GM21526 (cell line): Measurements from ENCODE around the gene OR2T3.
"Not testable (repeated sequence)": the region's sequence is repeated elsewhere in the genome, so short reads cannot be mapped to it uniquely, and the experiment has no call there.

Experiments used
- ATAC-seq: cut with Tn5 transposase; IDR thresholded peaks from one replicate; pipeline ENCODE4 v1.9.1; 2021; ENCODE audit warnings: moderate library complexity; ENCODE audit not compliant: unreplicated experiment, low FRiP score

The OR2T3 gene

GRCh38 chr1:248473051-248473450 is at the start of gene OR2T3:
TSS of gene OR2T3 (plus strand) at chr1:248473351. CDS start at chr1:248473351, 0 bp downstream.
- ATAC-seq = not testable (repeated sequence)

GRCh38 chr1:248427526-248428191 is 45.5 kb upstream of the OR2T3 start:
- peak; percentile 32 for ATAC-seq

- ATAC-seq = peak; percentile 94
Observed at GRCh38 chr1:248428192-248428533, 45.0 kb upstream of the OR2T3 start.

GRCh38 chr1:248431683-248432082 is 41.5 kb upstream of the OR2T3 start:
- ATAC-seq = not testable (repeated sequence)

GRCh38 chr1:248432201-248432600 is 41.0 kb upstream of the OR2T3 start:
- ATAC-seq = peak; percentile 46

DNA sequence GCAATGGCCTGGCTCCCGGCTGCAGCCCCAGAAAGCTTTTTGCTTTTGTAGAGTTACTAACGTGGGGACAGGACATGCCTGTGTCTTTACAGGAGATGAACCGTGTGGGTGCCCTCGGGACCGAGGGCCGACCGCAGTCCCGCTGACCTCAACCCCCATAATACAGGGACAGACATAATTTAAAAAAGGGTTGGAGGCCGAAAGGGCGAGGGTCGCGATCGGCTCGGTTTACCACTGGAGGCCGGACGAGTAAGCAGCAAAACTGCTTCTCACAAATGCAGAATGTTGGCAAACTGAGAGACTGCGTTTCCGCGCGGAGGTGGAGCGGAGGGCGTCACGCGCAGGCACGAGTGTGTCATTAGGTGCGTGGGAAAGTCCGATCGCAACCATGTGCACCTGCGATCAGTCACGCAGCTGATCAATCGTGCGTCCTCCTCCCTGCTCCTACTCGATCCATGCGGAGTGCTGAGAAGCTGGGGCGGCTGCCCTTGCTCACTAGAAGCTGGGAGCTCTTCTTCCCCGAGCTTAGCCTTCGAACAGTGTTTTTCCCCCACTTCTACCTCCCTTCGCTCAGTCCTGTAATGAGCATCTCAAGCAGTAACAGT is 39.2 kb upstream of the OR2T3 start:
- not testable (repeated sequence) for ATAC-seq

DNA sequence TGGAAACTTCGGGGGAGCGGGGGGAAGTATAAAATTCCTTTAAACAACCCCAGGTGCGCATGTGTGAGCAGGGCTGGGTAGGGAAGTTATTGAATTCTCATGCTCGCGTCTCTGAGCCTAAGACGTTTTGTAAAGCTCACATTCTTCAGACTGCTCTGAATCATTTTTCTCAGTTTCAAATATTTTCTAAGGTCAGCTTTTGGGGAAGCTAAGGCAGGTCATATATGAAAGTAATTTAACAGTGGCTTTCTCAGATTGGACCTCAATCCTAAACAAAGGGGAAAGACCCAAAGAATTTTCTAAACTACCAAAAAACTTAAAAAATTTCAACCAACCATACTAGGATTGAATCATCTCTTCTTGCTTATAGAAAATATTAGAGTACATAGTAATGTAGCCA is 38.2 kb upstream of the OR2T3 start:
- ATAC-seq = peak; percentile 35

GRCh38 chr1:248436303-248436702 is 36.8 kb upstream of the OR2T3 start:
- peak; percentile 64 for ATAC-seq

GRCh38 chr1:248438668-248439067 is 34.5 kb upstream of the OR2T3 start:
- ATAC-seq = not testable (repeated sequence)

DNA sequence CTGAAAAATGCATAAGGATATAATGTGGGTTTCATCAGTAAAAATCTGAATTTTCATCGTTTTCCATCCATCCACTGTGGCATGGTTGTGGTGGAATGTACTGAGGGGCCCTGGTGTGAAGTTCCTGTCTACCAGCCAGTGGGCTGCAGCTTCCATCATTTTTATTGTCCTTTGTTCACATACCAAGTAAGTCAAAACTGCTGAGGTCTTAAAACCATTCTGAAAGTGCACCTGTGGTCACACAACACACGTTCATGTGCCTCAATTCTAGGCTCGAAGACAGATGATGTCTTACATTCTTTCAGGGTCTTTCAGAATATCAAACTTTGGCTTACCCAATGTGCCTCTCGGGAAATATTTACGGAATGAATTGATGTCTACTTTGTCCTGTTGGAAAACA is 33.9 kb upstream of the OR2T3 start:
- not testable (repeated sequence) for ATAC-seq

- not testable (repeated sequence) for ATAC-seq
Observed at GRCh38 chr1:248442500-248443277, 30.5 kb upstream of the OR2T3 start.

GRCh38 chr1:248444603-248445002 is 28.5 kb upstream of the OR2T3 start:
- ATAC-seq = not testable (repeated sequence)

DNA sequence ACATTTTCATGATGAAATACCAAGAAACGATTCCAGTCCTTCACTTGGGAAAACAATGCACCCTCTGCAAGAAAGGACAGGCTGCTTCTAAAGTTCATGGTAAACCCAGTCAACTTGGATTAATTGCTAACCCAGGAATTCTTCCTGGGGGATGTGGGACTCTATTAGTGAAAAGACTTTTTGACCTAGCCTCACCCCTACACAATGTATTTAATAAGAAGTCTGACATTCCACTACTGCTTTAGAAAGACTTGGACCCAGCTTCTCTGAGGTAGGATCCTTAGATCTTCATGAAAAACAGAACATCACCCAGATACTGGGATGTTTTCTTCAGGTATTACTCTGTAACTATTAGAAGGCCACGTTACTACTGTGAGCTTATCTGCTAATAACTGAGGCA is 27.8 kb upstream of the OR2T3 start, which contains the start of gene OR2T2:
TSS of gene OR2T2 (plus strand) at position 239 of the 400 bp plus-strand sequence. CDS start 7,161 bp downstream, outside the sequence.
- ATAC-seq = not testable (repeated sequence)

DNA sequence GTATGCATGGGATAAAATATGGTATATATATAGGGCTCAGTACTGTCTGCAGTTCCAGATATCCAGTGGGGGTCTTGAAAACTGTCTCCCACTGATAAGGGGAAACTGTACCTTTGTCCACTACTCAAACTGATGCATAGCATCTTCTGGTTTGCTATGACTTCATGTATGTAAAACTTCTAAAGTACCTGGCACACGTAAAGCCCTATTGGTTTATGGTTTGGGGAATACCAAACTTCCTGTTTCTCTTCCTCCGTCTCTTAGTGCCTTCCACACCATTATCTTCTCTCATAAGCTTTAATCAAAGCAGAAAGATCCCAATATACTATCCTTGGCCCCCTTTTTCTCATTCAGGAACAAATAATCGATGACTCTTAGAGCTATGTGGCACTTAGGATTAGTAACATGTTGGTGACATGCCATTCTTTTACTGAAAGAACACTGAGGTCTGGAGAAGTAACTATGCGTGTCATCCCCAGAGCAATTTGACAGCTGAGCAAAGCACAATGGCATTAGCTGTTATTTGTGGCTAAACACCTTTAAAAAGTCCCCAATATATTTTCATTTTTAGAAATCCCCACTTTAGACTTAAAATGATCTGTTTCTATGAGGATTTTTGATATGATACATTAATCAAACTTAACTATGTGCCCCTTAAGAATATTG is 24.6 kb upstream of the OR2T3 start:
- peak; percentile 44 for ATAC-seq

DNA sequence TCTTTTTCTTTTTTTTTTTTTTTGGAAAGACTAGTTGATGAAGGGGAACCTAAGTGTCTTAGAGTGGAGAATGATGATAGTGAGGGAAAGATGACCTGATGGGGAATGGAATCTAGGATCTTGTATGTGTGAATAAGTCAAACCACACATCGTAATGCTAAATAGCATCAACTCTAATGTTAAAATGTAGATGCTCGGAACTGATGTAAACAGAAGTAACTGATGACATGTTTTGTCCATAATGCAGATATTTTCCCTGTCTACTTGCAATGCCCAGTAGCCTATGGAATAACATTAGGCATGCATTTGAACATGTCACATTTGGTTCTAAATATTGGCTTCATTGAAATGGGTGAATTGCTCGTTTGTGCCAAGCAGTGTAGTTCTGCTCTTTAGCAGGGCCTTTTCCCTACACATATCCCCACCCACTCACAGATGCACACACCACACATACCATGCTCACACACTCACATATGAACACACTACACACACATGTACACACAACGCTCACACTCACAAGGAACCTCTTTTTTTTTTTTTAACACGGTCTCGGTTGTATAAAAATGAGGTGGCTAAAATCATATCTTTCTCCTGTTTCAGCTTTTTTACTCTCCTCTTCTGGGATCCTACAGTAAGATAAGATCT is 23.2 kb upstream of the OR2T3 start:
- ATAC-seq = peak; percentile 13

DNA sequence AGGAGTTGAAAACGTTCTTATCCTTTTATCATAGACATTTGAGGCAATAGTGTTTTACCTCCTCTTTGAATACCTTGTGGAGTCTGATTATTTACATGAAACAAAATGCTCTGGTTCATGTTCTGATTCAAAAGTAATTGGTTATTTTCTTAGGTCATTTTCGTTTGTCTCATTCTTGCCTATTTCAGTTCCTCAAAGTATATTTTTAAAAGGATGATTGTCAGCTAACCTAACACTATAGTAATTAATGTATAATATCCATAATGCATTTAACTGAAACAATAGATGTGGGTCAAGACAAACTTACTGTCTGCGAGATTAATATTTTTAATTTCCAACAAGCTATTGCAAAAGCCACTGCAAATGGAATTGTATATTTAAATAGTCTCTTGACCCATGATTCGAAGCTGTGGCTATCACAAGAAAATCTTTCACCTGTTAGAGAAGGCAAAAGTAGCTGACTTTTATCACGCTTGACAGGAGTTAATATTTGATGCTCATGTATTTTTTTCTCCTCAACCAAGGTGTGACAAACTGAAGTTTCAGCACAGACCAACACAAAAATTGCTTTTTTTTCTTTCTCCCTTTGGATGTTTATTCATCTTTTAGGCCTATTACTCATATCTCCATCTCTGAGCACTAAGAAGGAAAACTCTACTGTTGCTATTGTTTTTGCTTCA is 22.5 kb upstream of the OR2T3 start:
- ATAC-seq = peak; percentile 66

GRCh38 chr1:248453619-248454018 is 19.5 kb upstream of the OR2T3 start:
- not testable (repeated sequence) for ATAC-seq

- not testable (repeated sequence) for ATAC-seq
Observed at GRCh38 chr1:248455045-248455444, 18.1 kb upstream of the OR2T3 start.

DNA sequence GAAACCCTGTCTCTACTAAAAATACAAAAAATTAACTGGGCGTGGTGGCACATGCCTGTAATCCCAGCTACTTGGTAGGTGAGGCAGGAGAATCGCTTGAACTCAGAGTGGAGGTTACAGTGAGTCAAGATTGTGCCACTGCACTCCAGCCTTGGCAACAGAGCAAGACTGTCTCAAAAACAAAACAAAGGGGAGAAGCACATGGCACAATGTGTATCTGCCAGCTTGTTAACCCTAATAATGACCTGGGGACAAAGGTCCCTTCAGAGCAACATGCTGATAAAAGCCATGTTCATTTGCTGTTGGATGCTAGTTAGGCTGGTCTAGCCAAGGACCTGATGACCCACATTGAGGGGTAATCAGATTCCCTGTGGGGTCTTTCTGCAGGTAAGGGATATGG is 16.5 kb upstream of the OR2T3 start:
- ATAC-seq = not testable (repeated sequence)

DNA sequence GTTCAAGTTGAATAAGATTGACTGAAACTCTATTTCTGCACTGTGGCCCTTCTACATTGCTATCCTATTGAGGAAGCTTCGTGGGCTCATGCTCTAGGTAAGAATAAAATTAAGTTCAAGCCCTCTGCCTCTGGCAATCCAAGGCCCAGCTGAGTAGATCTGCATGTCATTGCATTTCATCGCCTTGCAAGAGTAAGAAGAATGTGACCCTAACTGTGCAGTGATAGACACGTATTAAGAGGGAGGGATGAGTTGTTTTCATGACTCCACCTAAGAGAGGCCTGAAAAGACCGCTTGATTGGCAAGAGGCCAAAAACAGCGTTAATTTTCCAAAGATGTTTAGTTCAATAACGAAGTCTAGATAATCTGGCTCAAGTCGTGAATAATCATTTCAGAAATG is 14.0 kb upstream of the OR2T3 start:
- not testable (repeated sequence) for ATAC-seq
